H1 (cell line): ENCODE measurements around the gene FGF12. TPM values are rescaled to one million over a fixed set of nuclear protein-coding genes. Genes with fewer than 3 reads are reported as not detected.

ENCODE experiments used
- BRCA1 ChIP-seq: IDR thresholded peaks from 2 replicates; pipeline ENCODE4 v1.6.1; 2012; ENCODE audit warnings: low read depth, low read length, improper control_type of control experiment
- POU5F1 ChIP-seq: IDR thresholded peaks from 2 replicates; pipeline ENCODE4 v1.6.1; 2011; ENCODE audit warnings: low read depth, mild to moderate bottlenecking, low read length, moderate library complexity
- SP4 ChIP-seq: IDR thresholded peaks from 2 replicates; pipeline ENCODE4 v1.6.1; 2012; ENCODE audit warnings: low read length, inconsistent platforms
- SRF ChIP-seq: IDR thresholded peaks from 2 replicates; pipeline ENCODE4 v1.6.1; 2011; ENCODE audit warnings: mild to moderate bottlenecking, low read depth, low read length, moderate library complexity
- polyA plus RNA-seq, 7 experiments: library from polyadenylated mRNA; depleted of rRNA in 3 of 7; stranded (reverse) in 5 of 7; unstranded in 2 of 7; fragments of >200 nt in 5 of 7; fragments of 200-250 nt in 2 of 7; gene quantifications; 1 replicate in 5 of 7; 2 replicates in 1 of 7; 4 replicates in 1 of 7; pipeline versions ENCODE4 v1.2.1 to v1.2.3, GENCODE V29; 2011 to 2013; ENCODE audit warnings: missing spikeins in 2 of 7, mixed read lengths in 2 of 7
- total RNA-seq: library from RNA; stranded (reverse); fragmentation: NEBNext Ultra II Directional; extraction: Animal tissue kit (Norgen Biotek cat#: 25700); gene quantifications from 2 replicates; pipeline ENCODE4 v1.2.1, GENCODE V29; 2021

The FGF12 gene
- total and polyA plus RNA-seq, 2 of the 8 experiments (the other 6 are each of a cell fraction or from before 2014, with no cell fraction given): 4.1 to 16.6 TPM

DNA sequence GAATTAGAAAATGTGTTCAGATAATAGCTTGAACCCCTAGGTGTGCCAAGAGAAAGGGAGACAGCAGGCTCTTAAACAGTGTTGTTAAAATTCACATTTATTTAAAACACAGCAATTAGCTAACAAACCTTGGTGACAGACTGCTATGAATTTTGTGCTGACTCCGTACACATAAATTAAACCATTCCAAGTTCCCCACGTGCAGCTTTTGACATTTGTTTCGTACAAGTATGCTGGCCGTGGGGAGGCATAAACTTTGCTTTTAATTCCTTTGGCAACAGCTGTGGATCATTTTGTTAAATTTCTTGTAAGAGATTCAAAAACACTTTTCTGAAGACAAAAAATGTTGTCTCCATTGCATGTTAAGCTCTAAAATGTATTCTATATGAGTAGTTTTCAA, 465.3 kb downstream of the FGF12 start (continued):
- TF ChIP-seq POU5F1: no peak
- TF ChIP-seq BRCA1: no peak
- no peak for TF ChIP-seq SRF
- TF ChIP-seq SP4: no peak
